Hepatocyte (in vitro differentiated cells): ENCODE data around the gene BBIP1. TPM values are rescaled to one million over a fixed set of nuclear protein-coding genes. Genes with fewer than 3 reads are reported as not detected.

Experiments used
- DNase-seq: peaks from one replicate; pipeline ENCODE4 v3.0.0-alpha.2; 2016; ENCODE audit warnings: low spot score
- H2AFZ ChIP-seq: fragments of 200-600 bp; sonication (generic); 2 replicates; pipeline ENCODE4 v1.6.0; 2016; ENCODE audit warnings: antibody characterized with exemption, mild to moderate bottlenecking
- H3K27ac ChIP-seq: fragments of 200-600 bp; sonication (generic); 2 replicates; pipeline ENCODE4 v1.5.1; 2016; ENCODE audit warnings: mild to moderate bottlenecking
- H3K27me3 ChIP-seq: fragments of 200-600 bp; sonication (generic); 2 replicates; pipeline ENCODE4 v1.6.1; 2016
- H3K36me3 ChIP-seq: fragments of 200-600 bp; sonication (generic); replicated peaks from 2 replicates; pipeline ENCODE4 v1.5.1; 2016; ENCODE audit warnings: low read depth; ENCODE audit not compliant: insufficient read depth
- H3K4me1 ChIP-seq: fragments of 200-600 bp; sonication (generic); 2 replicates; pipeline ENCODE4 v1.5.1; 2016; ENCODE audit warnings: mild to moderate bottlenecking, moderate library complexity; ENCODE audit not compliant: insufficient read depth
- H3K4me2 ChIP-seq: fragments of 200-600 bp; sonication (generic); 2 replicates; pipeline ENCODE4 v1.6.0; 2016
- H3K4me3 ChIP-seq: fragments of 200-600 bp; sonication (generic); 2 replicates; pipeline ENCODE4 v1.5.1; 2016; ENCODE audit warnings: mild to moderate bottlenecking
- H3K79me2 ChIP-seq: fragments of 200-600 bp; sonication (generic); 2 replicates; pipeline ENCODE4 v1.6.0; 2017; ENCODE audit warnings: mild to moderate bottlenecking
- H3K9me2 ChIP-seq: fragments of 200-600 bp; sonication (generic); replicated peaks from 2 replicates; pipeline ENCODE4 v1.6.0; 2017; ENCODE audit warnings: mild to moderate bottlenecking; ENCODE audit not compliant: insufficient read depth
- H3K9me3 ChIP-seq: fragments of 200-600 bp; sonication (generic); 2 replicates; pipeline ENCODE4 v1.5.1; 2016; ENCODE audit warnings: low read depth, mild to moderate bottlenecking
- H4K20me1 ChIP-seq: fragments of 200-600 bp; sonication (generic); 2 replicates; pipeline ENCODE4 v1.6.0; 2016; ENCODE audit warnings: mild to moderate bottlenecking; ENCODE audit not compliant: insufficient read depth, poor library complexity, severe bottlenecking
- CTCF ChIP-seq: fragments of 200-600 bp; sonication (generic); IDR thresholded peaks from 2 replicates; pipeline ENCODE4 v1.5.1; 2016; ENCODE audit warnings: antibody characterized with exemption, mild to moderate bottlenecking; ENCODE audit not compliant: poor library complexity
- EZH2 ChIP-seq: fragments of 200-600 bp; sonication (generic); IDR thresholded peaks from 2 replicates; pipeline ENCODE4 v1.6.1; 2016; ENCODE audit warnings: antibody characterized with exemption, mild to moderate bottlenecking, borderline replicate concordance
- EZH2phosphoT487 ChIP-seq: fragments of 200-600 bp; sonication (generic); IDR thresholded peaks from one replicate; pipeline ENCODE4 v1.6.1; 2018; ENCODE audit warnings: antibody characterized with exemption, mild to moderate bottlenecking, low read depth, moderate library complexity; ENCODE audit not compliant: unreplicated experiment, severe bottlenecking
- WGBS: methylation state at CpG from one replicate; pipeline ENCODE4 v1.1.6; 2016; ENCODE audit warnings: low lambda C conversion rate; ENCODE audit errors: missing lambda C conversion rate; 5-methylcytosine and 5-hydroxymethylcytosine counted together
- polyA plus RNA-seq: library from polyadenylated mRNA; unstranded; fragments of >200 nt; fragmentation: Nextera tagmentation; extraction: Ambion mirVana; gene quantifications from 2 replicates; pipeline ENCODE4 v1.2.1, GENCODE V29; 2016
- total RNA-seq: library from RNA; depleted of rRNA; stranded (reverse); fragments of >200 nt; gene quantifications from 2 replicates; pipeline ENCODE4 v1.2.3, GENCODE V29; 2014

The BBIP1 gene
- total and polyA plus RNA-seq, 2 experiments from 2014 or later: 21.5 to 47.9 TPM

DNA sequence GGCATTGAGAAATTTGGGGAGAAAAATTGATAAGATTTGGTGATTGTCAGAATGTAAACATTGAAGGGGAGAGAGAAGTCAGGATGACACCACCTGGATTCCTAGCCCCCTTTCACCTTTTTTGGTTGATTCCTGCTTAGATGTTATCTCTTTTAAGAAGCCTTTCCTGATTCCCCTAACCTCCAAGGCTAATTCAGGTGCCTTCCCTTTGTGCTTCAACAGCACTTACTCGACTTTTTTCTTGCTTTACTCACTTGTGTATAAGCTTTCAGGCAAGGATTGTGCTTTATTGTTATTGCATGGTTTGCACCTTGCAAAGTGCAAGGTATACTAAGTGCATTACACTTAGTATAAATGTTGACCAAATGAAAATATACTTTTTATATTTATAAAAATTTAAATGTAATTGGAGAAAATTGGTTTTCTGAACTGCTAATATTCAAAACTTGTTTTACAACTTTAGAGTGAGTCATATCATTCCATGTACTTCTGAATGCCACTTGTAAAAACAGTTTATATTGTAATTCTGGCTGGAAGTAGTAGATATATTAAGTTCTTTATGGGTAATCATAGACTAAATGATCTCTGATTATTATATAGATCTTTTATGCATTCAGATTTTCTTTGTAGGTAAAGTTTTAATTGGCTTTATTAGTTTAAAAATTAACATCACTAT, 13.7 kb upstream of the BBIP1 start:
- Histone ChIP-seq H3K27ac (no peak overlapping the region), H3K27me3 (no peaks in the 10 kb centered on the region), H3K9me3 (no peaks in the 10 kb centered on the region), H3K4me1 (peaks cover 6% of the 10 kb centered on the region), H2AFZ (no peak overlapping the region), H4K20me1 (peaks cover 87% of the 10 kb centered on the region), H3K9me2 (no peaks in the 10 kb centered on the region), H3K4me3 (no peak overlapping the region), H3K36me3 (no peaks in the 10 kb centered on the region), H3K79me2 (peaks cover 100% of the 10 kb centered on the region), H3K4me2 (no peak overlapping the region)
- TF ChIP-seq CTCF (no peak), EZH2phosphoT487 (no peak), EZH2 (no peak)
- 41% methylated on average over 1 of the region's 1 CpG for WGBS
- no peak for DNase-seq

DNA sequence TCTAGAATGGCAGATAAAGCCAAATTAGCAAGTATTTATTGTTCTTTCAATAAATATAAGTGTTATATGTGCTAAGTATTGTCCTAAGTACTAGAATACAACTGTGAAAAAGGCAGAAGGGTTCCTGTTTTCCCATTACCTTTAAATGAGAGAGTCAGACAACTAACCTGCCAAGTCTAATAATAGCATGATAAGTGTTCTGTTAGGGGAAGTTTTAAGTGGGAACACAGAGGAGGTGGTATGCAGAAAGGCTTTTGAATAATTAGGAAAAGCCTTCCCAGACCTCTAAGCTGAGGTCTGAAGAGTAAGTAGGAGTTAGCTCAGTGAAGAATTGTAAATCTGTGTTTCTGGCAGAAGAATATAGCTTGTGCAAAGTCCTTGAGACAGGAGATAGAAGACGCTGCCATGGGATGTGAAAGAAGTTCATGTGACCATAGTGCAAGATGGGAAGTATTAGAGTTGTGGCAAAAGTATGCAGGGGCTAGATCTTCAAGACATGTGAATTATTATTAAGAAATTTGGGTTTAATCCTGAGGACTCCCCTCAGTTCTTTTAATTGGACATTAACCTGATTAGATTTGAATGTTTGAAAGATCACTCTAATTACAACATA, 12.9 kb upstream of the BBIP1 start:
- TF ChIP-seq CTCF: no peak
- no peak for TF ChIP-seq EZH2
- no peak for TF ChIP-seq EZH2phosphoT487
- H2AFZ ChIP-seq: no peak overlapping the region
- H3K36me3 ChIP-seq: no peaks in the 10 kb centered on the region
- H3K4me1 ChIP-seq: peaks cover 6% of the 10 kb centered on the region
- no peak overlapping the region for H3K27ac ChIP-seq
- 77% methylated on average over 1 of the region's 1 CpG for WGBS
- no peak overlapping the region for H3K4me3 ChIP-seq
- peaks cover 100% of the 10 kb centered on the region for H3K79me2 ChIP-seq
- DNase-seq: no peak
- H3K9me3 ChIP-seq: no peaks in the 10 kb centered on the region
- no peaks in the 10 kb centered on the region for H3K9me2 ChIP-seq
- H4K20me1 ChIP-seq: peaks cover 88% of the 10 kb centered on the region
- no peak overlapping the region for H3K4me2 ChIP-seq
- no peaks in the 10 kb centered on the region for H3K27me3 ChIP-seq

GRCh38 chr10:110927461-110927860, 8.5 kb upstream of the BBIP1 start:
- no peaks in the 10 kb centered on the region for H3K4me1 ChIP-seq

More at GRCh38 chr10:110927461-110927860, 8.5 kb upstream of the BBIP1 start:
- DNase-seq: no peak
- no peak overlapping the region for H2AFZ ChIP-seq
- peaks cover 97% of the 10 kb centered on the region for H4K20me1 ChIP-seq
- 96% methylated on average over 2 of the region's 2 CpGs for WGBS
- H3K4me2 ChIP-seq: no peak overlapping the region
- no peak for TF ChIP-seq CTCF
- TF ChIP-seq EZH2: no peak
- no peak for TF ChIP-seq EZH2phosphoT487
- H3K4me3 ChIP-seq: no peak overlapping the region
- no peaks in the 10 kb centered on the region for H3K27me3 ChIP-seq
- H3K27ac ChIP-seq: no peak overlapping the region
- H3K36me3 ChIP-seq: no peaks in the 10 kb centered on the region
- H3K9me3 ChIP-seq: no peaks in the 10 kb centered on the region
- peaks cover 100% of the 10 kb centered on the region for H3K79me2 ChIP-seq
- H3K9me2 ChIP-seq: no peaks in the 10 kb centered on the region
